ENCODE results near the gene ARHGAP25. TPM values are rescaled to one million over a fixed set of nuclear protein-coding genes. Genes with fewer than 3 reads are reported as not detected.

The ARHGAP25 gene
- total and polyA plus RNA-seq, 2 of the 4 experiments (the other 2 are of a cell fraction): 0.29 to 0.36 TPM

GRCh38 chr2:68690851-68691250, 43.8 kb upstream of the ARHGAP25 start:
- intact Hi-C loops (cut with micrococcal nuclease) (no loop called here), dilution Hi-C loops (cut with HindIII; ENCODE audit: low sequenced_read_pairs, unreplicated experiment) (no loop called here), in situ Hi-C loops (cut with MboI; ENCODE audit: low sequenced_read_pairs) (no loop called here)
- Histone ChIP-seq H3K4ac (ENCODE audit: low read depth, low read length) (no peak overlapping the region), H3K4me2 (ENCODE audit: low read depth, low read length) (no peak overlapping the region), H3K23ac (ENCODE audit: low read depth, low read length) (no peak overlapping the region), H3K9ac (ENCODE audit: low read depth, low read length) (no peak overlapping the region), H3K79me1 (ENCODE audit: low read depth in 1 of 2, low read length in 2 of 2) (no peaks in the 10 kb centered on the region), H3K36me3 (ENCODE audit: control insufficient read depth, insufficient read depth, low read length) (no peaks in the 10 kb centered on the region), H3K27ac (ENCODE audit: insufficient read depth, low read length) (no peak overlapping the region), H2AK9ac (replicated peaks; ENCODE audit: low read depth, low read length, poor library complexity) (no peak overlapping the region), H3K4me3 (ENCODE audit: insufficient read depth, low read depth, low read length) (no peak overlapping the region), H3K18ac (ENCODE audit: low read depth, low read length) (no peak overlapping the region), H4K8ac (ENCODE audit: low read depth in 2 of 2, low read length in 2 of 2) (no peak overlapping the region), H3K9me1 (ENCODE audit: insufficient read depth, low read length) (no peaks in the 10 kb centered on the region), H3K27me3 (ENCODE audit: control insufficient read depth, insufficient read depth, low read length) (peaks cover 30% of the 10 kb centered on the region), H4K5ac (ENCODE audit: low read depth, low read length) (no peak overlapping the region), H4K20me1 (ENCODE audit: insufficient read depth, low read length) (no peaks in the 10 kb centered on the region), H3K56ac (ENCODE audit: extremely low read depth, insufficient read depth, low read length) (no peak overlapping the region), H3K14ac (replicated peaks; ENCODE audit: low read depth, low read length) (no peak overlapping the region), H4K91ac (ENCODE audit: insufficient read depth, low read depth, low read length) (no peak overlapping the region), H3K4me1 (ENCODE audit: control insufficient read depth, insufficient read depth, low read length) (no peaks in the 10 kb centered on the region), H3K9me3 (ENCODE audit: control insufficient read depth, insufficient read depth, low read length) (no peaks in the 10 kb centered on the region), H2BK15ac (ENCODE audit: low read depth, low read length) (no peak overlapping the region), H2BK120ac (ENCODE audit: low read depth, low read length) (no peak overlapping the region), H2BK5ac (ENCODE audit: low read depth, low read length, poor library complexity, severe bottlenecking) (no peak overlapping the region), H2AK5ac (ENCODE audit: low read depth, low read length) (no peak overlapping the region), H2BK20ac (ENCODE audit: low read depth, low read length) (no peak overlapping the region), H2AFZ (replicated peaks; ENCODE audit: low read length, poor library complexity) (no peak overlapping the region)
- ATAC-seq (ENCODE audit: low read depth): no peak
- POLR2A ChIA-PET (ENCODE audit: unreplicated experiment): no interaction called here
- no TSS peak for BruUV-seq (replicated peaks)
- TF ChIP-seq FOS (IDR thresholded peaks at IDR 0.05; ENCODE audit: low read depth, low read length) (no peak), POLR2A (IDR thresholded peaks at IDR 0.05; ENCODE audit: low read depth, low read length) (no peak), SMC3 (IDR thresholded peaks at IDR 0.05; ENCODE audit: low read depth, low read length) (no peak), MXI1 (IDR thresholded peaks at IDR 0.05; ENCODE audit: borderline replicate concordance, low read depth, low read length) (no peak), NFE2L2 (IDR thresholded peaks at IDR 0.05; ENCODE audit: low read depth, low read length) (no peak), CEBPB (IDR thresholded peaks at IDR 0.05; ENCODE audit: low read depth, low read length) (no peak), MAFK (IDR thresholded peaks at IDR 0.05; ENCODE audit: low read depth, low read length) (no peak), CHD1 (IDR thresholded peaks at IDR 0.05; ENCODE audit: low read depth, low read length) (no peak), ELK1 (IDR thresholded peaks at IDR 0.05; ENCODE audit: borderline replicate concordance, low read depth, low read length) (no peak), BHLHE40 (IDR thresholded peaks at IDR 0.05; ENCODE audit: low read depth, low read length) (no peak), RCOR1 (IDR thresholded peaks at IDR 0.05; ENCODE audit: insufficient replicate concordance, low read length) (no peak), USF2 (IDR thresholded peaks at IDR 0.05; ENCODE audit: low read depth, low read length) (no peak)
- CTCF ChIA-PET: no interaction called here
- WGBS, 2 experiments (ENCODE audit: extremely low coverage in 2 of 2, insufficient read length in 1 of 2): no CpG with 5 or more reads among the region's 3 CpGs
- no peak for DNase-seq
